Activated CD4-positive, alpha-beta T cell treated with anti-CD3 and anti-CD28 coated beads for 1 hour (primary cell): Measurements from ENCODE around the gene KCNJ10.
A peak's percentile ranks its signal among the peaks of the same experiment; 100 is the strongest.

Source experiments
- DNase-seq: peaks from one replicate; pipeline ENCODE4 v3.0.0-alpha.2; 2020

The KCNJ10 gene

DNA sequence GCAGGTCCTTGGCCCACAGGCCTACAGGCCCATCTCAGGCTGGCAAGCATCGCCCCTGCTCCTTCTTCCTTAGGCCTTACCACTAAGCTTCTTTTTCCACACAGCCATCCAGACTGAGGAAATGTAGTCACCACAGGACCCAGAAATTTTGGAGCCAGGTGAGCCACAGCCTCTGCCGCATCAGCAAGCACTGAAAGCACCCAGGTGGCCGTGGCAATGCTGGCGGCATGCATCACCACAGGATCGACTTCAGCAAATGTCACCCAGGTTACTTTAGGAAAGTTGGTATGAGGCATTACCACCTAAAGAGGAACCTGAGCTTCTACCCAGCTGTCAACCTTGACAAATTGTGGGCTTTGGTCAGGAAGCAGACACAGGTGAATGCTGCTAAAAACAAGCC lies 49.8 kb downstream of the KCNJ10 start:
- DNase-seq: no peak

DNA sequence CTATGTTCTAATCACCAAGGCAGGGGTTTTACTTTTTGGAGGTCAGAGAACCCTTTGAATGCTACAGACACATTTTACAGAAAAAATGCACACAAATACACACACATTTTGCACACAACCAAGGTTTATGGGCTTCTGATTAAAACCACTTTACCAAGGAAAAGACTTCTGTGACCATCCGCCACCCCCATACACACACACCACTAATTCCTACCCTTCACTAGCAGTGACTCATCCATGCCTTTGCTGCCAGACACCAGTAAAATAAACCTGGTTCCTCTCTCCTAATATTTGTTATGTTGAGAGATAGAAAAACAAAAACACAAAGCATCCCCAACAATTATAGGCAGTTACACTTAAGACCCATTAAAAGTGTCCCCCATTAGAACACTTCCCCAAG lies 51.1 kb downstream of the KCNJ10 start:
- DNase-seq: no peak

DNA sequence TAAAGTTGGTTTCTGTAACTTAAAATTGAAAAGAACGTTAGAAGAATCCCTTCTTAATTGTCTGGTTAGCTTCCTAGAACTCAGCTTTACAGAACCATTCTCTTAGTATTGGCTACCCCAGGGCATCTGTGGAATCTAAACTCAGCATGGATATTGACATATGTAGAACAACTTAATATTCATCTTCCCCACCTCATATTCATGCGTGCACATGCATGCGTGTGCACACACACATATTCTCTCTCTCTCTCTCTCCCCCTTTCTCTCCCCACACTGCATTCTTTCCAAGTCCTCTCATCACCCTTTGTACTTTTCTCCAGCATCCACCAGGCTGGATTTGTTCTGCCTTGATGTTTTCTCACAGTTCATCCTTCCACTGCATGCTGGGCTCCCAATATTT lies 51.6 kb downstream of the KCNJ10 start:
- no peak for DNase-seq

DNA sequence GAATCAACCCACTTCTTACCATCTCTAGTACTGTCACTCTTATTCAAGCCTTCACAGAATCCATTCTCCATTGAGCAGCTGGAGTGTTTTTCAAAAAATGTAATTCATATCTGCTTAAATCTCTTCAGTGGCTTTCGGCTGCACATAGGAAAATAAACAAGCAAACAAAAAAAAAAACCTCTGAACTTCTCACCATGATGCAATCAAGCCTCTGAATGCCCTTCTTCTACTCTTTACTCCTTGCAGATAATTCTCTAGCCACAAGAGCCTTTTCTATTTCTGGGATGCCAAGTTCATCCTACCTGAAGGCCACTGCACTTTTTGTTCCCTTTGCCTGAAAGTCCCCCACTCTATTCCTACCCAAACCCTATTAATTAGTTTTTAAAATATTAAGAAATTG lies 52.4 kb downstream of the KCNJ10 start:
- DNase-seq: no peak

DNA sequence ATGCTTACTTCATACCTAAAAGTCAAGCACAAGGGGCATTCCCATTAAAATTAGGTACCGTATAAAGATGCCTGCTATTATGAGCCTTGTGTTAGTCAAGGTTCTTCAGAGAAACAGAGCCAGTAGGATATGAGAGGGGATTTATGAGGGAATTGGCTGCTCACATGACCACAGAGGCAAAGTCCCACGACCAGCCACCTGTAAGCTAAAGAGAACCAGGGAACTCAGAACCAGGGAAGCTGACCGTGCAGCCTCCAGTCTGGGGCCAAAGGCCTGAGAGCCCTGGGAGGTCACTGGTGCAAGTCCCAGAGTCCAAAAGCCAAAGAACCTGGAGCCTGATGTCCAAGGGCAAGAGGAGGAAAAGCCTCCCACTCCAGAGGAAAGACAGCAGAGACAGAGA lies 58.2 kb downstream of the KCNJ10 start:
- no peak for DNase-seq

DNA sequence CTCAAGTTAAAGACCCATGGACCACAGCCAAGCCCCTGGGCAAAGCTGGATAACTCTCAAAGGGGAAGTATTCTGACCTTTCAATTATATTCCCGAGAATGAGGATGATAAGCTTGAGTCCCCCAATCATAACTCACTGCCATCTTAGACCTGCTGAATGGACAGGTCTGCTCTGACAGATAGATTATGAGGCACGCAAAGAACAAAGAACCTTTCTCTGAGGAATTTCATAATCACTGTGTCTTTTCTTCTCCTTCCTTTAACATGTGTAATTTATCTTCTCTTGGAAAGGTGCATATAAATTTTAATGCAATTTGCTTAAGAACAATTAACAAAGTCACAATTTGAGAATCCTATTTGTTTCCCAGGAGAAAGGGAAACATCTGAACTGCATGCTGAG lies 60.2 kb downstream of the KCNJ10 start:
- DNase-seq: no peak

DNA sequence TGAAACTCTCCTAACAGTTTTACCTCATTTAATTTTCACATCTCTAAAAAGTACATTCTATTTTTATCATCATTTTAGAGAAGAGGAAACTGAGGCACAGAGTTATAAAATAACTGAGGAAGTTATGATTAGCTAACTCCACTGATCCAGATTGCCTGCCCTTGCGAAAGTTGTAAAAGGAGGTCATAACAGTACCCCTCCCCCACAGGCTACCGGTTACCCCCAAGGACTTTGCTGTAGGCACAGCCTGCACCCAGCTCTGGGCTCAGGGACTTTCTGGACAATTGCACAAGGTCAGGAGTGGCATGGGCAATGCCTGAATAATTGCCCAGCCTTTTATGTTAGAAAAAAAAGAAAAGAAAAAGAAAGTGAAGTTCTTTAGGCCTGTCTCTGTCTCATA lies 60.9 kb downstream of the KCNJ10 start:
- DNase-seq: no peak

DNA sequence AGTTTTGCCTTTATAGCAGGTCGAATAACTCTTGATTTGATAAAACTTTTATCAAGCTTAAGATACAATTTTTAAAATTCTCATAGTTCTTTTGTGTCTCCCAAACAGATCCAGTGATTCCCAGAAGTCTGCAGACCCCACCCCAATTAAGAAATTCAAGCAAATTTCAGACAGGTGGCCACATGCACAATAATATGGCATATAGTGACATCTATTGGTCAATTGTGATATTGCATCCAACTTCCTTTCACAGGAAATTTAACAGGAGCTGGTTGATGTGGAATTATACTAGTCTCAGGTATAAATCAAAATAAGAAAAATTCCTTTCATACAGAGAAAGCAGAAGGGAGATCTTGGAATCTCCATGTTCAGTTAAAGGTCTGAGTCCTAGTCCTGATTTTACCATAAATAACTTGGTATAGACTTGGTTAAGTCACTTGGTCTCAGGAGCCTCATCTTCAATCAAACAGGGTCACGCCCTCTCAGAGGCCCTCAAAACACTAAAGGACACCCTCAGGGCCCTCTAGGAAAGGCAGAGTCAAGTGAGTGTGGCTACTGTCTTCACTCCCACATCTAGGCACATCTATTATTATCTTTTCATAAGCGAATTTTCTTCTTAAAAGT lies 62.3 kb downstream of the KCNJ10 start:
- no peak for DNase-seq

DNA sequence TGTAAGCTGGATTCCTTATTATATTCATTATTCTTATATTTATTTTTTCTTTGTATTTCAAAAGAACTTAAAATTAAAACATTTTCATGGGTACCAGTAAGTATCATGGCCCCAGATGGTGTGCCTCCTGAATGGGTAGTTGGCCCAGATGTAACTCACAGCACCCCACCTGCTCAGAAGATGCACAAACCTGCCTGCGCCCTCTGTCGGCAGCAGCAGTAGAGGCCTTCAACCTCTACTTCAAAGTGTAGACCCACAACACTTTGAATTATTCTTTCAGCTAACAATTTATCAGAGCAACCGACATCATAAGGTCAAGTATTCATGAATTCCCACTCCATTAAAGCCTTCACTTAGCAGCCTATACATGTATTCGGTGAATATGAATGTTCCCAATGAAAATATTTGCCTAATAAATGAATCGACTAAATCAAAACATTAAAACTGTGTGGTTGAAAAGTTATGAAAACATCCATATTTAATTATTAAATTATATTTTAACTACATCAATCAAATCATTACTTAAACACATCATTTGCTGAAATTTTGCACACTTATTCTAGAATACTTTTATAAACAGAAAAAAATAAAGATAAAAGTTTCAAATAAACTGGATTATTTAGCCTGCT lies 63.5 kb downstream of the KCNJ10 start:
- DNase-seq: peak; percentile 57

DNA sequence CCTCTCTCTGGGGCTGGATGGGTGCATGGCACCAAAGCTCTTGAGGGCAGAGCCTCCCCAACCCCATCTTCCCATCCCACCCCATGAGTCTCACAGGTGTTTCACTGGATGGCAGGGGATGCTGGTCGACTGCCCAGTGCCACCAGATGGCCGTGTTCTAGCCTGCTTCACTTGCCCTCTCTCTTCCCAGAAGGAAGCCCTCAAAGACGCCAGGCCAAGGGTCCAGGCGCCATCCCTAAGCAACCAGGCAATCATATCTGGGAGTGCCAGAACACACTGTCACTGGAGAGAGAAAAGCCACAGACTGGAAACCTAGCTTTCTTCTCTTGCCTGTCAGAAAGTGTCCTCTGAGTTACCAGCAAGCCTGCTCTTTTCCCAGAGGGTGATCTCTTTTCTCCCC lies 64.9 kb downstream of the KCNJ10 start:
- DNase-seq: no peak

DNA sequence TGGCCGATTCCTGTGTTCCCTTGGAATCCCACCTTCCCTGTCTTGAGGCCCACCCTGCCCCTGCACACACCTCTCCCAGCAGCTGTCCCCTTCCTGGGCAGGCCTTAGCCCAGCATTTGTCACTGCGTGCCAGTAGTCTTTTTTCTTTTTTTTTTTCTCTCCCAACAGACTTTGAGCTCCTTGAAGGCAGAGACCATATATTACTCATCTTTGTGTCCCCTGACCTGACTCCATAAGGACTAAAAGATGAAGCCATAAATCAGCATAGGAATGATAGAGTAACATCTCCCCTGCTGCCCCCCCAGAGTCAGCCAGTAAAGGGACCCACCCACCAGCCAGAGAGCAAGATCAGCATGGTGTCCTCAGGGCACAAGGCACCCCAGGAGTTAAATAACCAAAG lies 65.5 kb downstream of the KCNJ10 start:
- DNase-seq: no peak

DNA sequence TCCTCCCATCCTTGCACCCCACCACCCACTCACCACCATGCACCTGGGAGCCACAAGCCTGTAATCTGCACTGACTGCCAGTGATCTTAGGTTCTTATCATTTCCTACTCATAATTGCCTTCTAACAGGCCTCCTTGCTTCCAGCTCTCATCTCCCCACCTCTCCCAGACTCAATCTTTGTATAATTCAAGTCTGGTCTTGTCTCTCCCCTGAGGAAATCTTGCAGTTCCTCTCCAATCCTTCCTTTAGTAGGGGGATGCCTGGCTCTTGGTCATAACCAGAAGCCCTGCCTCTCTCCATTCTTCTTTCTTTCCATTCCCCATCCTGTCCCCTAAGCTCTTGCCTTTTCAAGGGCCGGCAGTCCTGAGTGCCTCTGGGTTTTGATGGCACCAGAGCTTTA lies 66.0 kb downstream of the KCNJ10 start:
- DNase-seq: no peak

DNA sequence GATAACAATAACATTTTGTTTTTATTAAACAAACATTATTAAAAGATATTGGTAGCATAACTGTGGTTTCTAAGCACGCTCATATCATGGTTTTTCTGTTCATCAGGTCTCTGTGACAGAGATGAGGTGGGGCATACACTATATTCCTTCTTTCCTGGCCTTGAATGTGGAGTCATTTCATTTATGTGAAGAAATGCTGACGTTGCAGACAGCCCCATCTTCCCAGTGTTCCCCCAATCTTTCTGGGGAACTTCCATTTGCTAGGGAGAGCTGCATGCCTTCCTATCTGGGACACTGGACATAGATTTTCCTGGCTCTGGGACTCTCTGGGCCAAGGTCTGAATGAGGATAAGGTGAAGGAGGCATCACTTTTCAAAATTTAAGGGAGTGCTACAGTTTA lies 68.5 kb downstream of the KCNJ10 start:
- no peak for DNase-seq

DNA sequence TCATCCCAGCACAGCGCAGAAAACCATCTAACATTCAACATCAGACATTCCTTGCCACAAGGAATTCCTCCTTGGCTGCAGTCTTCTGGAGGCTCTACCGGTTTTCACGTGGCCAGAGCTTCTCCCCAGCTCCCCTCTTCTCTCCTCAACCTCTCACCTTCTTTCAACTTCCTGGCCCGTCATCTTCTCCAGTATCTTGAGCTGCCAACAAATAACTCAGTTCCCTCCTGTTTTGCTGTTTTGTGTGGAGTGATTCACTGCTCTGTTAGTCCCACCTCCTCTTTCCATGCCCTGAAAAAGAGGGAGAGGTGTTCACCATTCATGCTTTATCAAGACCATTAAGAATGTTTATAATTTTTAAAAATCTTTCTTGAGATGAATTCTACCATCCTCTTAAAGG lies 70.8 kb downstream of the KCNJ10 start:
- DNase-seq: no peak

DNA sequence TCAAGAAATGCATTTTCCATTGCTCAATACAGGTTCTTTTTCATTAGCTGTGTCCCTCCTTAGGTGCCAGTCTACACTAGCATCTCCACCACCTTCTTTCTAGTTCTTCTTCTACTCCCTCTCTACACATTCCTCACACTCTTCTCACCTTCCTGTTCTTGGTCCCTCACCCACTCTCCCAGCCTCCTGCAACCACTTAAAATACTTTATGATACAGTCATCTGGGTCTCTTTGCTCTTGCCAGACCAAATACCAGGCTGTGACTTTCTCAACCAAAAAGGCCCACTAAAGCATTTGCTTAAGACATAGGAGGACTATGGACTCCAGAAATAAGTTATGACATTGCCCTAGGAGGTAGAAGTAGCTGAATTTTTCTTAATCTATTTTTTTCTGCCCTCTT lies 73.3 kb downstream of the KCNJ10 start:
- no peak for DNase-seq

DNA sequence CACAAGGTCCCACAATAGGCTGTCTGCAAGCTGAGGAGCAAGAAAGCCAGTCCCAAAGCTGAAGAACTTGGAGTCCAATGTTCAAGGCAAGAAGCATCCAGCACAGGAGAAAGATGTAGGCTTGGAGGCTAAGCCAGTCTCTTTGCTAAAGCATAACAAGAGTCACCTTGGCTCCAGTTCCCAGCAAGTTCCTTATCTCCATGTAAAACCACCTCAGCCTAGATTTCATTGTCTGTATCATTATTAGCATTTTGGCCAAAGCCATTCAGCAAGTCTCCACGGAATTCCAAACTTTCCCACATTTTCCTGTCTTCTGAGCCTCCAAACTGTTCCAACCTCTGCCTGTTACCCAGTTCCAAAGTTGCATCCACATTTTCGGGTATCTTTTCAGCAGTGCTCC lies 75.1 kb downstream of the KCNJ10 start:
- DNase-seq: no peak

DNA sequence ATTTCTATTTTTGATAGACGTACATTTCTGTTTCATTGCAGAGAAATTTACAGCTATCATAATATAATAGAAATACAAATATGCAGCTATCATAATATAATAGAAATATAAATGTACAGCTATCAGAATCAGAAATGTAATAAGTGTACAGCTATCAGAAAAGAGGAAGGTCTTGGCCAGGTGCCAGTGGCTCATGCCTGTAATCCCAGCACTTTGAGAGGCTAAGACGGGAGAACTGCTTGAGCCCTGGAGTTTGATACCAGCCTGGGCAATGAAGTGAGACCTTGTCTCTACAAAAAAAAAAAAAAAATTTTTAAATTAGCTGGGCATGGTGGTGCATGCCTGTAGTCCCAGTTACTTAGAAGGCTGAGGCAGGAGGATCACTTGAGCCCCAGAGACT lies 76.0 kb downstream of the KCNJ10 start:
- no peak for DNase-seq

DNA sequence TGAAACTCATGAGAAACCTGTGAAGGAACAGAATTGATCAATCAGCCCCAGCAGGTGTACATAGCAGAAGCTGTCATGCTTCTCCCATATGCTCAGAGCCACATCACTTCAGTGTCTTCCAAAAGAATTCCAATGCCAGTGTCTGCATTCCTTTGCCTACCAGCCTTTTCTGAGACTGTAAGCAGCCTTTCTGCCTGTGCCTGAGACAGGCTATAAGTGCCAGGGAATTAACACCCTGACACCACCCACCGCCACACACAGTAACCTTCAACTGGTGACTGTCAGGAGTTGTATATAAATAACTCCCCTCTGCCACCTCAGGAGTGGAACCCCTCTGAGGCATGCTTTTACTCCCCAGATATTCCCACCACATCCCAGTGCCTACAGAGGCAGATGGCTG lies 77.8 kb downstream of the KCNJ10 start:
- no peak for DNase-seq

DNA sequence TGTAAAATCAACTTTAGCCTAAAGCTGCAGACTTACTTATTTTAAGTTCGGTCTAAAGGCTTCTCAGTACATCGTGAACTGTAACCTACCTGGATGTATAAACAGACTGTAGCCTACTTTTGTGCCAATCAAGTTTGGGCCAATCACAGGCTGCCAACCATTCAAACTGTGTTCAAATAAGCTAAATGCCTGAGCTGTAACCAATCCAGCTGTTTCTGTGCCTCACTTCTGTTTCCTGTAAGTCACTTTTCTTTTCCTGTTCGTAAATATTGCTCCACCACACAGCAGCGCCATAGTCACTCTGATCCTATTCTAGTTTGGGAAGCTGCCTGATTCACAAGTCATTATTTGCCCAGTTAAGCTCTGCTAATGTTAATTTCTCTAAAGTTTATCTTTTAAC lies 78.4 kb downstream of the KCNJ10 start:
- DNase-seq: no peak

DNA sequence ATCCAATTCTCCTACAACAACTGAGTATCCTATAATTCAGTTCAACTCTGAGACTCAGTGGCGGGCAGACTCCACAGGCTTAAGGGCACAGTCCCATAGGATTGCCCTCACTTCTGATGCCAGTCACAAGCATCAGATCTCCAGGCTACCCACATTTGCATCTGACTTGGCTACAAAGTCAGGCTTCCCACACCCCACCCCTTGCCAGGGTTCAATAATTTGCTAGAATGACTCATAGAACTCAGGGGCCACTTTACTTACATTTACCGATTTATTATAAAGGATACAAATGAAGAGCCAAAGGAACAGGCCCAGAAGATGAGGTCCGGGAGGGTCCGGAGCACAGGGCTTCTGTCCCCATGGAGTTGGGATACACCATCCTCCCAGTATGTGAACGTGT lies 80.0 kb downstream of the KCNJ10 start:
- no peak for DNase-seq

DNA sequence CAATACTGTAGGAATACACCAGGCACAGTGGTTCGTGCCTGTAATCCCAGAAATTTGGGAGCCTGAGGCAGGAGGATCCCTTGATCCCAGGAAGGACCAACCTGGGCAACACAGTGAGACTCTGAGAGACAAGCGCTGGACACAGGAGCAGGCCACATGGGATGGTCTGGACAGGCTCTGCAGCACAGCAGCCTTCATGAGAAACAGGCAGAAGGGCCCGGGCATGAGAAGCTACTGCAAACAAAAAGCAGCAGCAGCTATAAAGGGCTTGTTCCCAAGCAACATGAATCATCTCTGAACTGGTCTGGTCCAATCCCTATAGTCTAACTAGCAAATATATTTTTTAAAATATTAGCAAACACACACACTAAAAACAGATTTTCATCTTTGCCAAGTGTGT lies 80.4 kb downstream of the KCNJ10 start:
- no peak for DNase-seq

DNA sequence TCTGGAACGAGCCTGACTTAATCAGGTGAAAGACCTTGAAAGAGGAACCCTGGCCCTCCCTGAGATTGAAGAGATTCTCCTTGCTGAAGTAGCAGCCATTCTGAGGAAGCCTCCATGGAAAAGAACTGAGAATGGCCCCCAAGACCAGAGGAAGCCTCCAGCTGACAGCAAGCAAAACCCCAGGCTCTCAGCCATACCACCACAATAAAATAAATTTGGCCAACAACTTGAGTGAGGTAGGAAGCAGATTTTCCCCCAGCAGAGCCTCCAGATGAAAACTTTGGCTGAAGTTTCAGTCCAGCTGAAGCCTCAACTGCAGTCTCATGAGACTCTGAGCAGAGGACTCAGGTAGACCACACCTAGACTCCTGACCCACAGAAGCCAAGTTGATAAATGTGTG lies 82.0 kb downstream of the KCNJ10 start:
- DNase-seq: no peak

DNA sequence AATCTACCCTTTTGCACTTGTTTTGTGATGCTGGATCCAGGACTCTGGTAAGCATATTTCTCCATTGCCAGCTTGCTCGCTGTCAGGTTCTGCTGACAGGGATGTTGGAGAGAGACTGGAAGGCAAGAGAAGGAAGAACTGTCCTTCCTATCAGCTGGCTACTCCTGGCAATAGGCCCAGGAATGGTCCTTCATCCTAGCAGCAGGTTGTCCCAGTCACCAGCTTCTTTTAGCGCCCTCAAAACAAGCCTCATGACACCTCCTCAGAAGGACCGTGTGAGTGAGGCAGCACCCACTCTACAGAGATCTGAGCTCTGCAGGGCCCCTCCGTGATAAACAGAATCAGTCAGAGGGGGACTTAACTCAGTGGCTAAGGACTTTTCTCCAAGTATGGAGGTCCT lies 82.8 kb downstream of the KCNJ10 start:
- no peak for DNase-seq

DNA sequence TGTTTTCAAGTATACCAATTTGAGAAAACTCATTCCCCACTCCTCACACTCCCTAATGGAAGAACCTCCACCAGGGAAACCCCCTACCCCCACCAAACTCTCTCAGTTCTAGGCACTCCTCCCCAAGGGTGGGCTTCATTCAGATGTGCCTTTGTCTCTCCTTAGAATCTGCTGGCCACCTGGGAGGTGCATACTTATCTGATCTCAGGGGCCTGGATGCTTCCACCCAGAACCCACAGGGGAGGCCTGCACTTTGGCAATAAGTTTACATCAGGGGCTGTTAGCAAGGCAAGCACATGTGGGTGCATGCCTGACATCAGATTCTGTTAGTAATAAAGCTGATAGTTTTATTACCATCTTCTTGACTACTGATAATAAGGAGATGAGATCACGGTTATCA lies 83.4 kb downstream of the KCNJ10 start:
- DNase-seq: no peak

DNA sequence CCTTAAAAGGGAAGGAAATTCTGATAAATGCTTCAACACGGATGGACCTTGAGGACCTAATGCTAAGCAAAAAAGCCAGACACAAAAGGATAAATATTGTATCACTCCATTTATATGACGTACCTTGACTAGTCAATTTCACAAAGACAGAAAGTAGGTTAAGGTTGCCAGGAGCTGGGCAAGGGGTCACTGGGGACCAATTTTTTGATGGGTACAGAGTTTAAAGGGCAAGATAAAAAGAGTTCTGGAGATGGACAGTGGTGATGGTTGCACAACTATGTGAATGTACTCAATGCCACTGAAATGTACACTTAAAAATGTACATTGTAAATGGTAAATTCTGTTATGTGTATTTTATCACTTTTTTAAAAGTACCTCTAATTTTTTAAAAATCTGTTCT lies 83.9 kb downstream of the KCNJ10 start:
- no peak for DNase-seq

DNA sequence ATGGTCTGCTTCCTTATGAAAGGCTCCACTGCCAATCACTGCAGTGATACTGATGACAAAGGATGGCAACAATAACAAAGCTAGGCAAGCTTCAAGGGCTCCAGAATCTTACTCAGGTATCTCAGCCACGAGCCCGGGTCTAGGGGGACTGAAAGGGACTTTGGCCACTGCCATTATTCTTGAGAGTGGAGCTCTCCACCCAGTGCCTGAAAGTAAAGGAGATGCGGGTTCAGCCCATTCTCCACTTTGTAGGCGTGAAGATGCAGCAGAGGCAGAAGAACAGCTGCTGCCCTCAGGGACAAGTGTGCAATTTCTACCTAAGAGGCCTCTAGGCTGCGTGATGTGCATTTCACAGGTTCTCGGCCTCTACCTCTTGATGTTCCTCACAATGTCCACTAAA lies 84.5 kb downstream of the KCNJ10 start:
- DNase-seq: no peak
